A673 (cell line): Measurements from ENCODE around the gene RPL38.

ENCODE experiments used
- CTCF ChIP-seq: fragments of 300-800, 200-600 bp; sonication (generic); conservative IDR thresholded peaks from 2 replicates; pipeline ENCODE4 v1.5.1; 2017; ENCODE audit warnings: low read depth, mild to moderate bottlenecking, antibody characterized with exemption, low read length, moderate library complexity, mixed read lengths
- EZH2 ChIP-seq: fragments of 200-600 bp; sonication (generic); IDR thresholded peaks from 2 replicates; pipeline ENCODE4 v1.6.1; 2017; ENCODE audit warnings: borderline replicate concordance, low read depth, mild to moderate bottlenecking, mixed read lengths, antibody characterized with exemption, low read length; ENCODE audit not compliant: poor library complexity, severe bottlenecking

GRCh38 chr17:74187761-74188160, 15.7 kb upstream of the RPL38 start:
- TF ChIP-seq CTCF: no peak
- TF ChIP-seq EZH2: no peak
